Loucy (cell line): Measurements from ENCODE around the gene ZNF513.
A peak's percentile ranks its signal among the peaks of the same experiment; 100 is the strongest.

ENCODE experiments used
- H2AFZ ChIP-seq: fragments of 200-600 bp; sonication (generic); 2 replicates; pipeline ENCODE4 v1.6.0; 2016; ENCODE audit warnings: antibody characterized with exemption, mild to moderate bottlenecking, low read length, moderate library complexity
- H3F3A ChIP-seq: fragments of 200-600 bp; 2 replicates; pipeline ENCODE4 v1.6.0; 2016; ENCODE audit warnings: antibody characterized with exemption, low read depth, mild to moderate bottlenecking
- H3K27me3 ChIP-seq: fragments of 200-600 bp; sonication (generic); 2 replicates; pipeline ENCODE4 v1.6.1; 2014; ENCODE audit warnings: low read length, mild to moderate bottlenecking; ENCODE audit not compliant: insufficient read depth, poor library complexity, severe bottlenecking
- H3K36me3 ChIP-seq: fragments of 200-600 bp; sonication (generic); 2 replicates; pipeline ENCODE4 v1.6.1; 2016; ENCODE audit warnings: low read length; ENCODE audit not compliant: insufficient read depth
- H3K4me1 ChIP-seq: fragments of 200-600 bp; sonication (generic); 2 replicates; pipeline ENCODE4 v1.5.1; 2014; ENCODE audit warnings: low read length, mild to moderate bottlenecking; ENCODE audit not compliant: insufficient read depth, poor library complexity, severe bottlenecking
- H3K4me2 ChIP-seq: fragments of 200-600 bp; sonication (generic); 2 replicates; pipeline ENCODE4 v1.6.0; 2014; ENCODE audit warnings: antibody characterized with exemption, low read length, low read depth, mild to moderate bottlenecking; ENCODE audit not compliant: poor library complexity, severe bottlenecking
- H3K4me3 ChIP-seq: fragments of 200-600 bp; sonication (generic); 2 replicates; pipeline ENCODE4 v1.5.1; 2014; ENCODE audit warnings: low read length, mild to moderate bottlenecking, mixed read lengths; ENCODE audit not compliant: poor library complexity, severe bottlenecking
- H3K79me2 ChIP-seq: fragments of 200-600 bp; sonication (generic); 2 replicates; pipeline ENCODE4 v1.6.1; 2014; ENCODE audit warnings: low read length; ENCODE audit not compliant: insufficient read depth
- H3K9ac ChIP-seq: fragments of 200-600 bp; sonication (generic); 2 replicates; pipeline ENCODE4 v1.6.0; 2014; ENCODE audit warnings: mild to moderate bottlenecking, low read depth, low read length, moderate library complexity; ENCODE audit not compliant: poor library complexity, severe bottlenecking
- H3K9me2 ChIP-seq: fragments of 200-600 bp; sonication (generic); replicated peaks from 2 replicates; pipeline ENCODE4 v1.6.1; 2016; ENCODE audit warnings: low read depth, low read length, mixed read lengths
- H3K9me3 ChIP-seq: fragments of 200-600 bp; sonication (generic); 2 replicates; pipeline ENCODE4 v1.6.1; 2014; ENCODE audit warnings: mild to moderate bottlenecking, antibody characterized with exemption, low read length, low read depth; ENCODE audit not compliant: insufficient read depth
- H4K20me1 ChIP-seq: fragments of 200-600 bp; sonication (generic); 2 replicates; pipeline ENCODE4 v1.6.0; 2014; ENCODE audit warnings: antibody characterized with exemption, low read length, mild to moderate bottlenecking; ENCODE audit not compliant: insufficient read depth, poor library complexity, severe bottlenecking
- CTCF ChIP-seq: fragments of 200-600 bp; sonication (generic); conservative IDR thresholded peaks from 2 replicates; pipeline ENCODE4 v1.5.1; 2014; ENCODE audit warnings: mild to moderate bottlenecking, antibody characterized with exemption, low read length
- EZH2phosphoT487 ChIP-seq: fragments of 200-600 bp; IDR thresholded peaks from 2 replicates; pipeline ENCODE4 v1.6.1; 2018; ENCODE audit warnings: antibody characterized with exemption, mild to moderate bottlenecking, moderate library complexity, borderline replicate concordance

Gene ZNF513

DNA sequence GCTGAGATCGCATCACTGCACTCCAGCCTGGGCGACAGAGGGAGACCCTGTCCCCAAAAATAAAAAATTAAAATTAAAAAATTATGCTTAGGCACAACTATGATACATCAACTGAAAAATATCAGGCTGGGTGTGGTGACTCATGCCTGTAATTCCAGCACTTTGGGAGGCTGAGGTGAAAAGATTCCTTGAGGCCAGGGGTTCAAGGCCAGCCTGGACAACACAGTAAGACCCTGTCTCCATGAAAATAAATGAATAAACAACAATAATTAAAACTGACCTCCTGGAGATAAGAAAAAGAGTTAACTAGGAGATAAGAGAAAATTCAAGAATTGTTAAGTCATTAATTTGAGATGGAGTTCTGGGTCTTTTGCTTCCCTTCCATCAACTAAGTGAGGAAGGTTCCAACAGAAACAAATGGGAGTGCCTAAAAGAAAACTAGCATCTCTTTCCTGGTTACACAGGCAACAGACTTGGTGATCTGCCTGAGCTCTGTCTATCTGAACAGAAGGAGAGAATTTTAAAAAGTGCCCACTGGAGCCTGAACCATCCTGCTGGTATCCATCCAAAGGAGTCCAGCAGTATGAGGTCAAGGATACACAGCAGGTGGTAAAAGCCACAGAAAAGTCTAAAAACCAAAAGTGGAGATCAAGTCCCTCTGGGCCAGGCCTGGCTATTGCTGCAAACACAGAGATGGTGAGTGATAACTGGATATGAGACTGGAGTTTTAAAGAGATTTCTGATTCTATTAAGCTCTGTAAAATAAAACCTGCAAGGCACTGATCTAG is 20.0 kb upstream of the ZNF513 start:
- no peak overlapping the region for H2AFZ ChIP-seq
- no peaks in the 10 kb centered on the region for H3F3A ChIP-seq
- H3K4me3 ChIP-seq = no peak overlapping the region
- no peaks in the 10 kb centered on the region for H3K27me3 ChIP-seq
- no peaks in the 10 kb centered on the region for H3K9me2 ChIP-seq
- H3K36me3 ChIP-seq = 0 out of 2 replicates have a peak, but pooled peaks cover 6% of the 10 kb centered on the region
- H3K9ac ChIP-seq = no peak overlapping the region
- TF ChIP-seq EZH2phosphoT487 (no peak), CTCF (no peak)
- H3K9me3 ChIP-seq = no peaks in the 10 kb centered on the region
- H3K79me2 ChIP-seq = peaks cover 98% of the 10 kb centered on the region
- peaks cover 84% of the 10 kb centered on the region for H4K20me1 ChIP-seq
- H3K4me2 ChIP-seq = peak overlapping the region; percentile 36
- H3K4me1 ChIP-seq = peaks cover 25% of the 10 kb centered on the region

- TF ChIP-seq EZH2phosphoT487 (no peak), CTCF (no peak)
Observed at GRCh38 chr2:27398962-27399361, 18.4 kb upstream of the ZNF513 start.

GRCh38 chr2:27393225-27393624 is 12.7 kb upstream of the ZNF513 start:
- Histone ChIP-seq H3K9ac (no peak overlapping the region), H3K4me2 (no peak overlapping the region), H3K79me2 (peaks cover 86% of the 10 kb centered on the region), H3K9me3 (no peaks in the 10 kb centered on the region), H3K36me3 (peaks cover 26% of the 10 kb centered on the region; the same call in 1 of the 2 replicates), H3K4me1 (peaks cover 10% of the 10 kb centered on the region), H3K4me3 (no peak overlapping the region), H3K9me2 (no peaks in the 10 kb centered on the region), H4K20me1 (peaks cover 48% of the 10 kb centered on the region), H3K27me3 (no peaks in the 10 kb centered on the region), H2AFZ (no peak overlapping the region), H3F3A (no peaks in the 10 kb centered on the region)
- TF ChIP-seq CTCF = no peak
- TF ChIP-seq EZH2phosphoT487 = no peak

More at GRCh38 chr2:27398962-27399361, 18.4 kb upstream of the ZNF513 start:
- H3K27me3 ChIP-seq = no peaks in the 10 kb centered on the region
- peaks cover 20% of the 10 kb centered on the region for H3K4me1 ChIP-seq
- no peaks in the 10 kb centered on the region for H3K9me2 ChIP-seq
- H2AFZ ChIP-seq = no peak overlapping the region
- H3K9me3 ChIP-seq = no peaks in the 10 kb centered on the region
- H3F3A ChIP-seq = no peaks in the 10 kb centered on the region
- 0 out of 2 replicates have a peak, but pooled peaks cover 6% of the 10 kb centered on the region for H3K36me3 ChIP-seq
- no peak overlapping the region for H3K4me3 ChIP-seq
- H3K4me2 ChIP-seq = peak overlapping the region; percentile 10
- peaks cover 73% of the 10 kb centered on the region for H4K20me1 ChIP-seq
- H3K79me2 ChIP-seq = peaks cover 98% of the 10 kb centered on the region
- H3K9ac ChIP-seq = no peak overlapping the region
